ENCODE results near the gene RASGRF2.
"Not testable (repeated sequence)": the region's sequence is repeated elsewhere in the genome, so short reads cannot be mapped to it uniquely, and the experiment has no call there.

Gene RASGRF2

DNA sequence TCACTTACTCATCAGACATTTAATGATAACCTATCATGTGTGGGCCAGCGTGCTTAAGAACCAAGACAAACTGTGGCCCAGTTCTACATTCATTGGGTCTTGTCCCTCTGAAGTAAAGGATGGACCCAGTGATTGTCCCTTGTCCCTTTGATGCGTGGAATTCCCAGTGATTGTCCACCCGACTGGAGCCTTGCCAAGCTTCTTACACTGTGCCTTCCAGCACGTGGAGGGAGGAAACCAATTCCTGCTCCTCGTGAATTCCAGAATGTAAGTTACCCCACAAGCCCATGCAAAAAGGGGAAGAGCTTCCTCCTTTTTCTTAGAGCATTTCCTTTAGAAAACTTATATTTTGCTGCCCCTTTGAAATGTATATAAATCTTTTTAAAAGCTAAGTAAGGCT, 280.8 kb downstream of the RASGRF2 start:
- Mint-ChIP-seq H3K36me3 (ENCODE audit: low read depth) (peaks cover 1% of the 10 kb centered on the region), H3K9me3 (no peaks in the 10 kb centered on the region), H3K4me3 (no peak overlapping the region), H3K27me3 (ENCODE audit: low read depth) (no peaks in the 10 kb centered on the region), H3K4me1 (ENCODE audit: low read depth) (no peaks in the 10 kb centered on the region), H3K27ac (no peak overlapping the region)

DNA sequence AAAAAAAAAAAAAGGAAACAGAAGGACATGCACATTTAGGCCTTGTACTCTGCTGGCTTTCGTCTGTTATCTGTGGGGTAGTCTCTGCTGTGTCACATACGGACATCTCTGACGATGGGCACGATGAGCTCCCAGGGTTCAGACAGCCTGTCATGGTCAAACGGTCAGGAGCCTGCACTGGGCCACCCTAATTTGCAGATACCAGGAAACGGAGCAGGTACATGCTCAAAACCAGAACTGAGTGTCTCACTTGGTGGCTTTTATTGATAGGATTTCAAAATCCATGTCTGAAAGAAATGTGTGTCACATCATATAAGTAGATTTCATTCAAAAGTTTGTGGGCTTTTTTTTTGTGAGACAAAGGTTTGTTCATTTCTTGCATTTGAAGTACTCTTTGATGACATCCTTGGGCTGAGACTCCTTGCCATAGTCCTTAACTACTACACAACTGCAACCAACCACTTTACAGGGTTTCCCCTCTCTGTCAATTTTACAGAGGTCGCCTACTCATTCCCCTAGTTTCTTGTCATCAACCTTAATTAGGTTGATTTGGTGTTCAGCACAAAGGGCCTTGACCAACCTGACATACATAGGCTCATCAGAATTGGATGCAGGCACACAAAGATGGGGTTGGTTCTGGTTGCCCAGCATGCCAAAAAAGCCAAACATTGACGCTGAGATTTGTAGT, 281.9 kb downstream of the RASGRF2 start:
- Mint-ChIP-seq H3K9me3 (no peaks in the 10 kb centered on the region), H3K4me1 (ENCODE audit: low read depth) (no peaks in the 10 kb centered on the region), H3K27ac (no peak overlapping the region), H3K4me3 (no peak overlapping the region), H3K36me3 (ENCODE audit: low read depth) (no peaks in the 10 kb centered on the region), H3K27me3 (ENCODE audit: low read depth) (no peaks in the 10 kb centered on the region)

GRCh38 chr5:81242906-81243436, 282.8 kb downstream of the RASGRF2 start:
- Mint-ChIP-seq H3K9me3 (no peaks in the 10 kb centered on the region), H3K36me3 (ENCODE audit: low read depth) (no peaks in the 10 kb centered on the region), H3K4me1 (ENCODE audit: low read depth) (no peaks in the 10 kb centered on the region), H3K4me3 (no peak overlapping the region), H3K27ac (no peak overlapping the region), H3K27me3 (ENCODE audit: low read depth) (no peaks in the 10 kb centered on the region)

GRCh38 chr5:81244451-81244850, 284.3 kb downstream of the RASGRF2 start:
- Mint-ChIP-seq H3K4me3 (no peak overlapping the region), H3K9me3 (no peaks in the 10 kb centered on the region), H3K36me3 (ENCODE audit: low read depth) (no peaks in the 10 kb centered on the region), H3K27me3 (ENCODE audit: low read depth) (no peaks in the 10 kb centered on the region), H3K27ac (no peak overlapping the region), H3K4me1 (ENCODE audit: low read depth) (no peaks in the 10 kb centered on the region)

- H3K4me3 Mint-ChIP-seq: no peak overlapping the region
- H3K4me1 Mint-ChIP-seq (ENCODE audit: low read depth): no peaks in the 10 kb centered on the region
- H3K9me3 Mint-ChIP-seq: no peaks in the 10 kb centered on the region
- H3K27me3 Mint-ChIP-seq (ENCODE audit: low read depth): no peaks in the 10 kb centered on the region
- peaks cover 3% of the 10 kb centered on the region for H3K36me3 Mint-ChIP-seq (ENCODE audit: low read depth)
- H3K27ac Mint-ChIP-seq: no peak overlapping the region
Observed at GRCh38 chr5:81245871-81246235, 285.7 kb downstream of the RASGRF2 start.

DNA sequence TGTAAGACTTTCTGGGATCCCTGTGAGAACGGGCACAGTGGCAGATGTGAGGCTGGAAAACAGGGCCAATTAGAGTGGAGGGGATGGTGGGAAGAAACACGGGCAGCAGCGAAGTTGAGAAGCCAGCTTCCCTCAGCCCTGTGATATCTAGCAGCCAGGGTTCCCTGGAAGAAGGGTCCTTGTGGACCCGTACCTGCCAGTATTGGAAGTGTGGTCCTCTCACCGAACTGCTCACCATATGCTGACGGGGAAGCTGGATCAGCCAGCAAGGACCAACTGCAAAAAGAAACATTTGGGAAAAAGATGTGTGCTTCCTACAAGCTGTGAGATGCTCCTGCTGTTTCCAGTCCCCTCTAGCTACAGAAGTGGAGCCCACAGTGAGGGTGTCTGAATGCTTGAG, 286.5 kb downstream of the RASGRF2 start:
- Mint-ChIP-seq H3K9me3 (no peaks in the 10 kb centered on the region), H3K36me3 (ENCODE audit: low read depth) (peaks cover 3% of the 10 kb centered on the region), H3K27ac (no peak overlapping the region), H3K4me1 (ENCODE audit: low read depth) (no peaks in the 10 kb centered on the region), H3K4me3 (no peak overlapping the region), H3K27me3 (ENCODE audit: low read depth) (no peaks in the 10 kb centered on the region)

DNA sequence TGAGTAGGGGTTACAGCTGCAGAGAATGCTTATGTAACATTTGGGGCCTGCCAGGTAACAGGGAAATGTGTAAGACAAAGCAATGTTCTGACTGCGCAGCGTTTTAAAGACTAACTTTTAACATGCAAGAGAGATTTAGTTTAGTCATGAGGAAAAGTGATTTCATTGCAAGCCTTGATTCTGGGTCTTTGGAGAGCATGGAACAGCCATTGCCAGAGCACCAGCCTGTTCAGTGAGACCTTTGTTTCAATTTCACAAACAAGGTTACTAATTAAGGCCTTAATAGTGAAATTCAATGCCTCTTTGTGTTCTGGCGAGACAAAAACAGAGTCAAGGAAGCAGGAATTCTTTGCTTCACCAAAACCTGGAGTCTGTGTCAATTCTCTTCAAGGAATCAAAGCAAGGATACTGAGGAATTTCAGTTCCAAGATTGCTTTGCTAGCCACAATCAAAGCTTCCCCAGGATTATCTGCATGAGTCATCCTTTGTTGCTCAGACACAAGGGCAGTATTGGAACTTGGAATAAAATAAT, 287.3 kb downstream of the RASGRF2 start:
- H3K4me3 Mint-ChIP-seq: no peak overlapping the region
- H3K36me3 Mint-ChIP-seq (ENCODE audit: low read depth): peaks cover 3% of the 10 kb centered on the region
- no peaks in the 10 kb centered on the region for H3K4me1 Mint-ChIP-seq (ENCODE audit: low read depth)
- H3K27me3 Mint-ChIP-seq (ENCODE audit: low read depth): no peaks in the 10 kb centered on the region
- H3K27ac Mint-ChIP-seq: no peak overlapping the region
- no peaks in the 10 kb centered on the region for H3K9me3 Mint-ChIP-seq

- peaks cover 3% of the 10 kb centered on the region for H3K36me3 Mint-ChIP-seq (ENCODE audit: low read depth)
- no peak overlapping the region for H3K4me3 Mint-ChIP-seq
- no peak overlapping the region for H3K27ac Mint-ChIP-seq
- H3K4me1 Mint-ChIP-seq (ENCODE audit: low read depth): no peaks in the 10 kb centered on the region
- no peaks in the 10 kb centered on the region for H3K9me3 Mint-ChIP-seq
- H3K27me3 Mint-ChIP-seq (ENCODE audit: low read depth): no peaks in the 10 kb centered on the region
Observed at GRCh38 chr5:81249240-81249639, 289.1 kb downstream of the RASGRF2 start.

DNA sequence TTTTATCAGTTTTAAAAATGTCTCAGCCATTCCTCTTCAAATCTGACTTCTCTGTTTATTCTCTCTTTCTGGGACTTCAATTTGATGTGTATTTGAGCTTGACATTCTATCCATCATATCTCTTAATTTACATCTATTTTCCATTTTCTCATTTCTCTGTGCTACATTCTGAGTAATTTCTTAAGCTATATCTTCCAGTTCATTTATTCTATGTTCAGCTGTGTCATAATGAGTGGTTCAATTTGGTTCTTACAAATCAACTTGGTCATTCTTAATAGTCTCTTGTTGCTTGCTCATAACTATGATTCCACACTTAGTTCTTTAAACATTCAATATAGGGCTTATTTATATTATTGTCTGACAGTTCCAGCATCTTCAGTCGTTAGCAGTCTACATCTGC, 289.8 kb downstream of the RASGRF2 start:
- no peaks in the 10 kb centered on the region for H3K9me3 Mint-ChIP-seq
- no peaks in the 10 kb centered on the region for H3K4me1 Mint-ChIP-seq (ENCODE audit: low read depth)
- H3K27ac Mint-ChIP-seq: no peak overlapping the region
- H3K36me3 Mint-ChIP-seq (ENCODE audit: low read depth): peaks cover 3% of the 10 kb centered on the region
- H3K27me3 Mint-ChIP-seq (ENCODE audit: low read depth): no peaks in the 10 kb centered on the region
- H3K4me3 Mint-ChIP-seq: no peak overlapping the region

GRCh38 chr5:81251922-81252321, 291.8 kb downstream of the RASGRF2 start:
- H3K9me3 Mint-ChIP-seq: no peaks in the 10 kb centered on the region
- H3K4me1 Mint-ChIP-seq (ENCODE audit: low read depth): peaks cover 2% of the 10 kb centered on the region
- H3K27me3 Mint-ChIP-seq (ENCODE audit: low read depth): no peaks in the 10 kb centered on the region
- H3K27ac Mint-ChIP-seq: no peak overlapping the region
- peaks cover 4% of the 10 kb centered on the region for H3K36me3 Mint-ChIP-seq (ENCODE audit: low read depth)
- H3K4me3 Mint-ChIP-seq: no peak overlapping the region

- peaks cover 2% of the 10 kb centered on the region for H3K4me1 Mint-ChIP-seq (ENCODE audit: low read depth)
- no peaks in the 10 kb centered on the region for H3K9me3 Mint-ChIP-seq
- no peak overlapping the region for H3K27ac Mint-ChIP-seq
- peaks cover 5% of the 10 kb centered on the region for H3K36me3 Mint-ChIP-seq (ENCODE audit: low read depth)
- H3K4me3 Mint-ChIP-seq: no peak overlapping the region
- no peaks in the 10 kb centered on the region for H3K27me3 Mint-ChIP-seq (ENCODE audit: low read depth)
Observed at GRCh38 chr5:81252904-81253303, 292.7 kb downstream of the RASGRF2 start.

DNA sequence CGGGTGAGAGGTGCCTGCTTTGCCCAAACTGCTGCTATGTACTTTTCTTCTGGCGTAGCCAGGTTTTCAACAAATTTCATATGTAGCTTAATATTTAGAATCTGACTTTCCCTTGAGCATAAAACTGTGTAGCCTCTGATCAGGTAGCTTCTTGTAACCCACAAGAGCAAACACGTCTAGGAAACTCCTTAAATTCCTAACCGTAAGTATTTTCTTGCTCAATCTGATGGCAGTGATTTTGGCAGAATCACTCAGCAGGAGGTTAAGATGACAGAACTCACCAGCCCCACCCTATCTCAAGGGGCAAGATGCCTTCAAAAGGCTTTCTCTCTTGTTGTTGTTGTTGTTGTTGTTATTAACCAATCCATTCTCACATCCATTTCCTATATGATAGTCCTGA, 293.7 kb downstream of the RASGRF2 start:
- Mint-ChIP-seq H3K27me3 (ENCODE audit: low read depth) (no peaks in the 10 kb centered on the region), H3K27ac (no peak overlapping the region), H3K9me3 (no peaks in the 10 kb centered on the region), H3K4me1 (ENCODE audit: low read depth) (peaks cover 2% of the 10 kb centered on the region), H3K36me3 (ENCODE audit: low read depth) (peaks cover 5% of the 10 kb centered on the region), H3K4me3 (no peak overlapping the region)

DNA sequence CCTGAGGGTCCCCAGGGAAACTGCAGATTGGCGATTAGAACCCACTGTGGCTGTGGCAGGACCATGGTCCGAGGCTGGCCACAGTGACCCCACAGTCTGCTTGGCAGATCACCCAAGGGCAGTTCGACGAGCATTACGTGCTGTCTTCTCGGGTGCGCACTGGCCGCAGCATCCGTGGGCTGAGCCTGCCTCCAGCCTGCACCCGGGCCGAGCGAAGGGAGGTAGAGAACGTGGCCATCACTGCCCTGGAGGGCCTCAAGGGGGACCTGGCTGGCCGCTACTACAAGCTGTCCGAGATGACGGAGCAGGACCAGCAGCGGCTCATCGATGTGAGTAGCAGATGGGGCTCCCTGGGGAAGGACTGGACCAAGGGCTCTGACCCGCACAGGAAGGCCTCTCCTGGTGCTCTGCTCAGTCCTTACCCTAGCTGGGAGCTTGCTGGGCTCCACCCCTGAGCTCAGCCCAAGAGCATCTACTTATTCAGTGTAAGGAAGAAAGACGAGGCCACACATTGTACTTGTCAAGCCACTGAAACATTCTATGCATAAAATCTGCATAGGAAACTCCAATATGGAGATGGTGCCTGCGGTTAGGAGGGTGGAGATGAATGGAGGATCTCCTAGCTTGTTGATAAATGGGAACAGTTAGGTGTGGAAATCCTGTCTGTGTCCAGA, 294.9 kb downstream of the RASGRF2 start:
- H3K4me3 Mint-ChIP-seq: no peak overlapping the region
- H3K9me3 Mint-ChIP-seq: peaks cover 7% of the 10 kb centered on the region
- H3K4me1 Mint-ChIP-seq (ENCODE audit: low read depth): peaks cover 2% of the 10 kb centered on the region
- H3K27ac Mint-ChIP-seq: no peak overlapping the region
- H3K27me3 Mint-ChIP-seq (ENCODE audit: low read depth): no peaks in the 10 kb centered on the region
- peaks cover 9% of the 10 kb centered on the region for H3K36me3 Mint-ChIP-seq (ENCODE audit: low read depth)

GRCh38 chr5:81256766-81257165, 296.6 kb downstream of the RASGRF2 start:
- Mint-ChIP-seq H3K27me3 (ENCODE audit: low read depth) (no peaks in the 10 kb centered on the region), H3K9me3 (peaks cover 19% of the 10 kb centered on the region), H3K4me1 (ENCODE audit: low read depth) (peaks cover 2% of the 10 kb centered on the region), H3K36me3 (ENCODE audit: low read depth) (peaks cover 9% of the 10 kb centered on the region), H3K4me3 (no peak overlapping the region), H3K27ac (no peak overlapping the region)

GRCh38 chr5:81262796-81263195, 302.6 kb downstream of the RASGRF2 start:
- not testable (repeated sequence) for H3K27ac Mint-ChIP-seq; H3K27me3 Mint-ChIP-seq (ENCODE audit: low read depth); H3K4me3 Mint-ChIP-seq; H3K4me1 Mint-ChIP-seq (ENCODE audit: low read depth)
- H3K36me3 Mint-ChIP-seq (ENCODE audit: low read depth): peaks cover 10% of the 10 kb centered on the region
- peaks cover 33% of the 10 kb centered on the region for H3K9me3 Mint-ChIP-seq

All from T-helper 1 cell treated with Interleukin-12 subunit alpha and Interleukin-12 subunit beta and Interleukin-4 antibody, amounts not matched to agents 30 μg/mL and 1 μg/mL, for 36 hours (primary cell).